IMR-90 (cell line): ENCODE results near the gene NUDT8. TPM values are rescaled to one million over a fixed set of nuclear protein-coding genes. Genes with fewer than 3 reads are reported as not detected.

Source experiments
- ATAC-seq: fragments of 200-7000 bp; cut with Tn5 transposase; 2 replicates; pipeline ENCODE4 v1.9.1; 2020; ENCODE audit warnings: low read depth, mild to moderate bottlenecking, moderate library complexity
- BruUV-seq: library from RNA; stranded (reverse); fragments of 400-500 nt; replicated peaks from 2 replicates; lab custom pipeline; 2021; lab: Mats Ljungman, UMichigan
- CTCF ChIA-PET: fragments of 300-600 bp; formaldehyde crosslinking; extraction: SDS; loops from one replicate; lab custom pipeline; 2021; ENCODE audit warnings: antibody characterized with exemption; lab: Yijun Ruan, JAX
- POLR2A ChIA-PET: fragments of 300-600 bp; sonication (Branson Sonifier 250); formaldehyde crosslinking; loops from one replicate; lab custom pipeline; 2022; ENCODE audit warnings: antibody characterized with exemption; ENCODE audit not compliant: unreplicated experiment; lab: Charles Lee
- DNase-seq: peaks from one replicate; pipeline ENCODE4 v3.0.0; 2013
- H2AFZ ChIP-seq: replicated peaks from 2 replicates; pipeline ENCODE3; 2013; ENCODE audit warnings: low read length, mild to moderate bottlenecking; ENCODE audit not compliant: poor library complexity
- H2AK5ac ChIP-seq: 2 replicates; pipeline ENCODE4 v1.6.1; 2013; ENCODE audit warnings: low read depth, low read length, inconsistent platforms
- H2AK9ac ChIP-seq: replicated peaks from 2 replicates; pipeline ENCODE3; 2013; ENCODE audit warnings: mild to moderate bottlenecking, low read depth, low read length, moderate library complexity; ENCODE audit not compliant: poor library complexity
- H2BK120ac ChIP-seq: 2 replicates; pipeline ENCODE4 v1.6.1; 2013; ENCODE audit warnings: low read depth, low read length, inconsistent platforms
- H2BK15ac ChIP-seq: 3 replicates; pipeline ENCODE4 v1.6.1; 2013; ENCODE audit warnings: low read depth, low read length, inconsistent platforms
- H2BK20ac ChIP-seq: 2 replicates; pipeline ENCODE4 v1.6.1; 2013; ENCODE audit warnings: low read depth, mild to moderate bottlenecking, inconsistent platforms, low read length, moderate library complexity
- H2BK5ac ChIP-seq: 2 replicates; pipeline ENCODE4 v1.6.1; 2013; ENCODE audit warnings: mild to moderate bottlenecking, low read depth, low read length, inconsistent platforms; ENCODE audit not compliant: poor library complexity, severe bottlenecking
- H3K14ac ChIP-seq: replicated peaks from 2 replicates; pipeline ENCODE4 v1.6.1; 2013; ENCODE audit warnings: low read depth, low read length, inconsistent platforms
- H3K18ac ChIP-seq: 2 replicates; pipeline ENCODE4 v1.6.1; 2013; ENCODE audit warnings: low read depth, low read length, control low read depth
- H3K23ac ChIP-seq: 2 replicates; pipeline ENCODE4 v1.6.1; 2013; ENCODE audit warnings: low read depth, low read length, inconsistent platforms
- H3K27ac ChIP-seq: 2 replicates; pipeline ENCODE4 v1.5.1; 2013; ENCODE audit warnings: mild to moderate bottlenecking, control low read depth, low read length; ENCODE audit not compliant: insufficient read depth
- H3K27me3 ChIP-seq: 2 replicates; pipeline ENCODE4 v1.6.1; 2013; ENCODE audit warnings: low read length; ENCODE audit not compliant: control insufficient read depth, insufficient read depth
- H3K36me3 ChIP-seq: 2 replicates; pipeline ENCODE4 v1.6.1; 2013; ENCODE audit warnings: low read length, mixed read lengths; ENCODE audit not compliant: control insufficient read depth, insufficient read depth
- H3K4ac ChIP-seq: 2 replicates; pipeline ENCODE4 v1.6.1; 2013; ENCODE audit warnings: low read depth, low read length, inconsistent platforms
- H3K4me1 ChIP-seq: 2 replicates; pipeline ENCODE4 v1.6.1; 2013; ENCODE audit warnings: low read length, mixed read lengths; ENCODE audit not compliant: control insufficient read depth, insufficient read depth
- H3K4me2 ChIP-seq: 2 replicates; pipeline ENCODE4 v1.6.1; 2013; ENCODE audit warnings: low read depth, mild to moderate bottlenecking, control low read depth, low read length, moderate library complexity
- H3K4me3 ChIP-seq: 2 replicates; pipeline ENCODE4 v1.5.1; 2013; ENCODE audit warnings: low read depth, mild to moderate bottlenecking, control low read depth, low read length, moderate library complexity; ENCODE audit not compliant: insufficient read depth
- H3K56ac ChIP-seq: 2 replicates; pipeline ENCODE4 v1.6.1; 2013; ENCODE audit warnings: low read length, inconsistent platforms; ENCODE audit not compliant: insufficient read depth; ENCODE audit errors: extremely low read depth
- H3K79me1 ChIP-seq, 2 experiments: 2 replicates each; pipeline ENCODE4 v1.6.1; 2013; ENCODE audit warnings: low read length in 2 of 2, inconsistent platforms in 1 of 2, low read depth in 1 of 2
- H3K9ac ChIP-seq: 2 replicates; pipeline ENCODE4 v1.6.1; 2013; ENCODE audit warnings: low read depth, low read length, control low read depth
- H3K9me1 ChIP-seq: 2 replicates; pipeline ENCODE4 v1.6.1; 2013; ENCODE audit warnings: low read length, inconsistent platforms; ENCODE audit not compliant: insufficient read depth
- H3K9me3 ChIP-seq: 2 replicates; pipeline ENCODE4 v1.6.1; 2013; ENCODE audit warnings: low read length; ENCODE audit not compliant: control insufficient read depth, insufficient read depth
- H4K20me1 ChIP-seq: 2 replicates; pipeline ENCODE4 v1.6.1; 2013; ENCODE audit warnings: low read length, inconsistent platforms; ENCODE audit not compliant: insufficient read depth
- H4K5ac ChIP-seq: 2 replicates; pipeline ENCODE4 v1.6.1; 2013; ENCODE audit warnings: mild to moderate bottlenecking, low read depth, low read length, control low read depth
- H4K8ac ChIP-seq, 2 experiments: 2 replicates each; pipeline ENCODE4 v1.6.1; 2013; ENCODE audit warnings: low read depth in 2 of 2, low read length in 2 of 2, control low read depth in 1 of 2, inconsistent platforms in 1 of 2
- H4K91ac ChIP-seq: 2 replicates; pipeline ENCODE4 v1.6.1; 2013; ENCODE audit warnings: low read depth, low read length, inconsistent platforms; ENCODE audit not compliant: insufficient read depth
- BHLHE40 ChIP-seq: fragments of 150-350 bp; IDR thresholded peaks from 2 replicates; pipeline ENCODE4 v1.6.1; 2016; ENCODE audit warnings: mild to moderate bottlenecking, low read depth, low read length
- CEBPB ChIP-seq: IDR thresholded peaks from 2 replicates; pipeline ENCODE4 v1.6.1; 2012; ENCODE audit warnings: low read depth, low read length, improper control_type of control experiment
- CHD1 ChIP-seq: IDR thresholded peaks from 2 replicates; pipeline ENCODE4 v1.6.1; 2012; ENCODE audit warnings: low read depth, low read length, improper control_type of control experiment
- FOS ChIP-seq: fragments of 150-350 bp; IDR thresholded peaks from 2 replicates; pipeline ENCODE4 v1.6.1; 2016; ENCODE audit warnings: low read depth, low read length
- MAFK ChIP-seq: IDR thresholded peaks from 2 replicates; pipeline ENCODE4 v1.6.1; 2012; ENCODE audit warnings: low read depth, low read length, improper control_type of control experiment
- MAZ ChIP-seq: IDR thresholded peaks from 2 replicates; pipeline ENCODE4 v1.6.1; 2012; ENCODE audit warnings: low read depth, mild to moderate bottlenecking, low read length, improper control_type of control experiment, moderate library complexity, borderline replicate concordance
- MXI1 ChIP-seq: IDR thresholded peaks from 2 replicates; pipeline ENCODE4 v1.6.1; 2012; ENCODE audit warnings: low read depth, mild to moderate bottlenecking, low read length, moderate library complexity, borderline replicate concordance
- NFE2L2 ChIP-seq: fragments of 150-350 bp; IDR thresholded peaks from 2 replicates; pipeline ENCODE4 v1.6.1; 2016; ENCODE audit warnings: low read depth, mild to moderate bottlenecking, low read length
- POLR2A ChIP-seq: IDR thresholded peaks from 2 replicates; pipeline ENCODE4 v1.6.1; 2012; ENCODE audit warnings: mild to moderate bottlenecking, low read depth, low read length
- RAD21 ChIP-seq: IDR thresholded peaks from 2 replicates; pipeline ENCODE4 v1.6.1; 2012; ENCODE audit warnings: low read length, improper control_type of control experiment
- RCOR1 ChIP-seq: IDR thresholded peaks from 2 replicates; pipeline ENCODE4 v1.6.1; 2012; ENCODE audit warnings: mild to moderate bottlenecking, low read length, improper control_type of control experiment; ENCODE audit not compliant: insufficient replicate concordance
- RFX5 ChIP-seq: IDR thresholded peaks from 2 replicates; pipeline ENCODE4 v1.8.0; 2012; ENCODE audit warnings: low read depth, mild to moderate bottlenecking, low read length, moderate library complexity
- SMC3 ChIP-seq: fragments of 150-350 bp; IDR thresholded peaks from 2 replicates; pipeline ENCODE4 v1.6.1; 2016; ENCODE audit warnings: low read depth, mild to moderate bottlenecking, antibody characterized with exemption, low read length, moderate library complexity
- WGBS, 2 experiments: methylation state at CpG; one replicate each; pipeline versions ENCODE4 v1.1.5 to v1.1.7; 2013; ENCODE audit warnings: missing lambda C conversion rate in 2 of 2; ENCODE audit not compliant: insufficient read length in 1 of 2; ENCODE audit errors: extremely low coverage in 2 of 2; 5-methylcytosine and 5-hydroxymethylcytosine counted together
- dilution Hi-C: fragments of 300-500 bp; cut with HindIII; formaldehyde crosslinking; loops from one replicate; pipeline ENCODE4 v1.14.3; 2018; ENCODE audit warnings: low sequenced_read_pairs; ENCODE audit not compliant: unreplicated experiment
- in situ Hi-C: fragments of 300-500 bp; cut with MboI; formaldehyde crosslinking; loops from 3 replicates; pipeline ENCODE4 v1.14.3; 2019; ENCODE audit warnings: low sequenced_read_pairs, inconsistent platforms, mixed read lengths
- intact Hi-C: fragments of 100-400 bp; cut with micrococcal nuclease; formaldehyde crosslinking; loops from 2 replicates; pipeline ENCODE4 v1.10.0; 2022
- polyA plus RNA-seq, 3 experiments: library from polyadenylated mRNA; depleted of rRNA; stranded (reverse); fragments of >200 nt; gene quantifications; 2 replicates each; pipeline ENCODE4 v1.2.3, GENCODE V29; 2012; ENCODE audit warnings: low replicate concordance in 1 of 3
- total RNA-seq: library from RNA; depleted of rRNA; stranded (reverse); fragments of >200 nt; gene quantifications from 2 replicates; pipeline ENCODE4 v1.2.3, GENCODE V29; 2012
- TF ChIP-seq, protein P1 (sequence below): fragments of 150-350 bp; IDR thresholded peaks from 2 replicates; pipeline ENCODE4 v1.6.1; 2017; ENCODE audit warnings: mild to moderate bottlenecking, antibody characterized with exemption, low read length, low read depth
- TF ChIP-seq, protein P2 (sequence below): fragments of 150-350 bp; IDR thresholded peaks from 2 replicates; pipeline ENCODE4 v1.6.1; 2016; ENCODE audit warnings: low read depth, mild to moderate bottlenecking, low read length, moderate library complexity, borderline replicate concordance
- TF ChIP-seq, protein P3 (sequence below): conservative IDR thresholded peaks from 2 replicates; pipeline ENCODE4 v1.5.1; 2012; ENCODE audit warnings: mild to moderate bottlenecking, low read depth, low read length, improper control_type of control experiment

NUDT8 gene
- total and polyA plus RNA-seq, 2 of the 4 experiments (the other 2 are of a cell fraction): 1.4 to 2.5 TPM

DNA sequence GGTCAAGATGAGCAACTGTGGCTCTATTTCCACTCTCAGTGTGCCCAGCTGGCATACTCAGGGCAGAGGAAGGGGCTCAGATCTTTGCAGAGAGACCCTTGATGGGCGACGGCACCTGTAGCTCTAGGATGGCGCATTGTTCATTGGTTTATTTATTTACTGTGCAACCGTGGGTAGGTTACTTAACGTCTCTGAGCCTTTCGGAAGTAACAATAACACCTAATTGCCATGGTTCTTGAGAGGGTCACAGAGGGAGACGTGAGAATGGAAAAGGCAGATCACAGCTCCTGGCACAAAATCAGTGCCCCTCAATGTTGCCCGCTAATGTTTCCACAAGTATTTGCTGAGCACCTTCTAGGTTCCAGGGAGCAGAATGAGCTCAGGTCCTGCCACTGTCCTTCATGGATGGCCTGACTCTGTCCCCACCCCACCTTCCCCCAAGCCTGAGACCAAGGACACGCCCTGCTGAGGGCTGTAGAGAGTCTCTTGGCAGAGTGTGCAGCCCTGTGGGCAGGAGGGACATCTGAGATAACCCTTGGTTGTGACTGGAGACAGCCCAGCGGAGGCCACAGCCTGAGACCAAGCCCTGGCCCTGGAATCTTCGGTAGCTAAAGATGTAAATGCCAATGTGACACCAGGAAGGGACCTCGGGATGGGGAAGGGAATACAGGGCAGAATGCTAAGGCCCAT lies 45.5 kb upstream of the NUDT8 start:
- H3K4me1 ChIP-seq: no peaks in the 10 kb centered on the region
- H2AK9ac ChIP-seq: no peak overlapping the region
- dilution Hi-C loops (no loop called here), in situ Hi-C loops (no loop called here), intact Hi-C loops (no loop called here)
- H4K8ac ChIP-seq: no peak overlapping the region
- no peak overlapping the region for H3K4ac ChIP-seq
- H3K23ac ChIP-seq: no peak overlapping the region
- H3K4me2 ChIP-seq: no peak overlapping the region
- H3K79me1 ChIP-seq: no peaks in the 10 kb centered on the region
- POLR2A ChIA-PET: no interaction called here
- peaks cover 17% of the 10 kb centered on the region for H3K27me3 ChIP-seq
- ATAC-seq (no peak), DNase-seq (no peak)
- no peaks in the 10 kb centered on the region for H3K9me3 ChIP-seq
- CTCF ChIA-PET: no interaction called here
- no peak overlapping the region for H2AFZ ChIP-seq
- no peak overlapping the region for H3K14ac ChIP-seq
- no peak overlapping the region for H2BK15ac ChIP-seq
- no peak for TF ChIP-seq RFX5
- TF ChIP-seq, protein P1, sequence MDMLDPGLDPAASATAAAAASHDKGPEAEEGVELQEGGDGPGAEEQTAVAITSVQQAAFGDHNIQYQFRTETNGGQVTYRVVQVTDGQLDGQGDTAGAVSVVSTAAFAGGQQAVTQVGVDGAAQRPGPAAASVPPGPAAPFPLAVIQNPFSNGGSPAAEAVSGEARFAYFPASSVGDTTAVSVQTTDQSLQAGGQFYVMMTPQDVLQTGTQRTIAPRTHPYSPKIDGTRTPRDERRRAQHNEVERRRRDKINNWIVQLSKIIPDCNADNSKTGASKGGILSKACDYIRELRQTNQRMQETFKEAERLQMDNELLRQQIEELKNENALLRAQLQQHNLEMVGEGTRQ: no peak
- TF ChIP-seq NFE2L2: no peak
- TF ChIP-seq, protein P2, sequence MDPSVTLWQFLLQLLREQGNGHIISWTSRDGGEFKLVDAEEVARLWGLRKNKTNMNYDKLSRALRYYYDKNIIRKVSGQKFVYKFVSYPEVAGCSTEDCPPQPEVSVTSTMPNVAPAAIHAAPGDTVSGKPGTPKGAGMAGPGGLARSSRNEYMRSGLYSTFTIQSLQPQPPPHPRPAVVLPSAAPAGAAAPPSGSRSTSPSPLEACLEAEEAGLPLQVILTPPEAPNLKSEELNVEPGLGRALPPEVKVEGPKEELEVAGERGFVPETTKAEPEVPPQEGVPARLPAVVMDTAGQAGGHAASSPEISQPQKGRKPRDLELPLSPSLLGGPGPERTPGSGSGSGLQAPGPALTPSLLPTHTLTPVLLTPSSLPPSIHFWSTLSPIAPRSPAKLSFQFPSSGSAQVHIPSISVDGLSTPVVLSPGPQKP: no peak
- TF ChIP-seq CEBPB: no peak
- TF ChIP-seq BHLHE40: no peak
- TF ChIP-seq MXI1: no peak
- no peak for TF ChIP-seq MAFK
- TF ChIP-seq RCOR1: no peak
- TF ChIP-seq, protein P3, sequence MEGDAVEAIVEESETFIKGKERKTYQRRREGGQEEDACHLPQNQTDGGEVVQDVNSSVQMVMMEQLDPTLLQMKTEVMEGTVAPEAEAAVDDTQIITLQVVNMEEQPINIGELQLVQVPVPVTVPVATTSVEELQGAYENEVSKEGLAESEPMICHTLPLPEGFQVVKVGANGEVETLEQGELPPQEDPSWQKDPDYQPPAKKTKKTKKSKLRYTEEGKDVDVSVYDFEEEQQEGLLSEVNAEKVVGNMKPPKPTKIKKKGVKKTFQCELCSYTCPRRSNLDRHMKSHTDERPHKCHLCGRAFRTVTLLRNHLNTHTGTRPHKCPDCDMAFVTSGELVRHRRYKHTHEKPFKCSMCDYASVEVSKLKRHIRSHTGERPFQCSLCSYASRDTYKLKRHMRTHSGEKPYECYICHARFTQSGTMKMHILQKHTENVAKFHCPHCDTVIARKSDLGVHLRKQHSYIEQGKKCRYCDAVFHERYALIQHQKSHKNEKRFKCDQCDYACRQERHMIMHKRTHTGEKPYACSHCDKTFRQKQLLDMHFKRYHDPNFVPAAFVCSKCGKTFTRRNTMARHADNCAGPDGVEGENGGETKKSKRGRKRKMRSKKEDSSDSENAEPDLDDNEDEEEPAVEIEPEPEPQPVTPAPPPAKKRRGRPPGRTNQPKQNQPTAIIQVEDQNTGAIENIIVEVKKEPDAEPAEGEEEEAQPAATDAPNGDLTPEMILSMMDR: no peak
- TF ChIP-seq MAZ: no peak
- TF ChIP-seq CHD1: no peak
- TF ChIP-seq SMC3: no peak
- TF ChIP-seq FOS: no peak
- TF ChIP-seq RAD21: no peak
- TF ChIP-seq POLR2A: no peak
- H3K18ac ChIP-seq: no peak overlapping the region
- H3K9me1 ChIP-seq: no peaks in the 10 kb centered on the region
- H3K9ac ChIP-seq: no peak overlapping the region
- H3K4me3 ChIP-seq: no peak overlapping the region
- BruUV-seq: no TSS peak
- H2AK5ac ChIP-seq: no peak overlapping the region
- no peak overlapping the region for H3K27ac ChIP-seq
- H2BK20ac ChIP-seq: no peak overlapping the region
- no peak overlapping the region for H4K91ac ChIP-seq
- no peak overlapping the region for H2BK5ac ChIP-seq
- H4K5ac ChIP-seq: no peak overlapping the region
- no peak overlapping the region for H2BK120ac ChIP-seq
- 70% methylated on average over 3 of the region's 12 CpGs; no CpG with 5 or more reads in 1 of the 2 experiments for WGBS, 2 experiments
- no peaks in the 10 kb centered on the region for H4K20me1 ChIP-seq
- H3K36me3 ChIP-seq: no peaks in the 10 kb centered on the region
- no peak overlapping the region for H3K56ac ChIP-seq
